Measurements from ENCODE around the gene GLIS1.

The GLIS1 gene

DNA sequence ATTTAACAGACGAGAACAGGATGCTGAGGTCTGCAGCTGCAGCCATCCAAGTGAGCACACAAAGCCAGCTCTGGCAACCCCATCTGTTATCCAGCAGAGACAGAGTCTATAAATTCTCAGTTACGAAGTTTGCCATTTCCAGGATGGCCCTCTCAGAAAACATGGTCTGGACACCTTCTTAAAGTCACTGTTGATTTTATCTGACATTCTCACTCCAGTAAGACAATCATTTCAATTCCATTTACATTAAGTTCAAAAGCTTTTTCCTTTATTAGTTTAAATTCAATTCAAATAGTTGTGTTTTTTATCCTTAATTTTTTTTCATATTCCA is 154.2 kb downstream of the GLIS1 start:
- in situ Hi-C loops (cut with MboI; ENCODE audit: low sequenced_read_pairs) = no loop called here

DNA sequence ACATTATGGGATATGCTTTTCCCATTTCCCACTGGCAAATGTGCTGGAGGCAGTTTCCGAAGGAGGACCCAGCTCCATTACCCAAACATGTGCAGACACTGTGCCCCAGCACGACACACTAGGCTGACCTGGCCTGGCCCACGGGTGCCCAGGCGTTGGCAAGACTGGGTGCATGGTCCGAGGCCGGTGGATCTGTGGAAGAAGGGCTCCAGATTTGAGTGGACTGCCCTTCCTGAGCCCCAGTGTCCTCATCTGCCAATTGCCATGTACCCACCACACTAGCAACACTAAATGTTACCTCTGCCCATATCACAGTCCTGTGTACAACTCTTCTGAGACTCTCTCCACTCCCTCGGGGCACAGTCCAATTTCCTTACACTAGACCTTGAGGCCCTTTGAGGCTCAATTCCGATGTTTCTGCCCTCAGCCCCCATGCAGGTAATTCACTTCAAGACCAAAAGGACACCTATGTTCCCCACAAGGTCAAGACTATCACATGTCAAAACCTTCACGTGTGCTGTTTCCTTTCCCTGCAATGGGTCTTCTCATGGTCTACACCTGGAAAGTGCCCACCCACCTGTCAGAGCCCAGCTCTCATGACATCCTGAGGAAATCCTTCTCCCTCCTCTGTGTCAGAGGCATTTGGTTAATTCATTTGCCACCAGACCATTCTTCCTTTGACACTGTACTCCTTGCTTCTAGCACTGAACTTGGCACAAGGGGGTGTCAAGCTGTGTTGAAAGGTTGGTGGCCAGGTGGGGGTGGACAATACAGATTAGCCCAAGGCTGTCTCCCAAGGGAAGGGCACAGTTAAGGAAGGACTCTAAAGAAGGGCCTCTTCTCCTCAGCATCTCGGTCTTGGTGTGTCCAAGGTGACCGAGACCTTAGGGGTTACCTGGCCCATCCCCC is 154.8 kb downstream of the GLIS1 start:
- in situ Hi-C loops (cut with MboI; ENCODE audit: low sequenced_read_pairs) = no loop called here

DNA sequence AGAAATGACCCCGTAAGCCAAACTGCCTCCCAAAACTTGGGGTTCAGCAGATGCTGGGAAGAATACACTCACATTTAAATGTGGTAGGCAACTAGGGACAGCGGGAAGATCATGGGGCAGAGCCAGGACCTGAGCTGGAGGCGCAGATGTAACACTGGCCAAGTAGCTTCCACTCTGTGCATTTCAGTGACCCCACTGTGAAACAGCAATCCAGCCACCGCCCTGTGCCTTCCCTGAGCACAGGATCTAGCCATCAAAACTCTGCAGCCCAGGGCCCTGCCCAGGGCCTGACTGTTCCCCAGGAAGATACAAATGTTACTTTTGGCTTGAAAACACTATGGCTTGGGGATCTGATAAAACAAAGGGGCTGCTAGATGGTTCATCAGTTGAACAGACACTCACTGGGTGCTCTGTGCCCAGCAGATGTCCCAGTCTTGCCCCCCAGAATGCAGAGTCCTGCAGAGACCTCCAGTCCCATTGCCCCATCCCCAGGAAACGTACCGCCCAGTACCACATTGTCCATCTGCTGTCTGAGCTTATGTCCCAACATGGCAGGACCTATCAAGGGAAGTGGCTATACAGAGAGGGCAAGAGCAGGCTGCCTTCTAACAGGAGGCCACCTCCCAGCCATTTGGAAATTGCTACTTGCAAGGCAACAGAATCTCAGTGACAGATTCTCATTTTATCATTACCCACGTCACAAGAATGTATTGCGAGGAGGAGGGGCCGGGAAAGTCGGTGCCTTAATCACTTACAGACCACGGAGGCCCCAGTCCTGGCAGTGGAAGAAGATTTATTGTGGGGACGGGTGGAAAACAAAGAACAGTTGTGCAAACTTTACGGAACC is 155.7 kb downstream of the GLIS1 start:
- in situ Hi-C loops (cut with MboI; ENCODE audit: low sequenced_read_pairs) = no loop called here

DNA sequence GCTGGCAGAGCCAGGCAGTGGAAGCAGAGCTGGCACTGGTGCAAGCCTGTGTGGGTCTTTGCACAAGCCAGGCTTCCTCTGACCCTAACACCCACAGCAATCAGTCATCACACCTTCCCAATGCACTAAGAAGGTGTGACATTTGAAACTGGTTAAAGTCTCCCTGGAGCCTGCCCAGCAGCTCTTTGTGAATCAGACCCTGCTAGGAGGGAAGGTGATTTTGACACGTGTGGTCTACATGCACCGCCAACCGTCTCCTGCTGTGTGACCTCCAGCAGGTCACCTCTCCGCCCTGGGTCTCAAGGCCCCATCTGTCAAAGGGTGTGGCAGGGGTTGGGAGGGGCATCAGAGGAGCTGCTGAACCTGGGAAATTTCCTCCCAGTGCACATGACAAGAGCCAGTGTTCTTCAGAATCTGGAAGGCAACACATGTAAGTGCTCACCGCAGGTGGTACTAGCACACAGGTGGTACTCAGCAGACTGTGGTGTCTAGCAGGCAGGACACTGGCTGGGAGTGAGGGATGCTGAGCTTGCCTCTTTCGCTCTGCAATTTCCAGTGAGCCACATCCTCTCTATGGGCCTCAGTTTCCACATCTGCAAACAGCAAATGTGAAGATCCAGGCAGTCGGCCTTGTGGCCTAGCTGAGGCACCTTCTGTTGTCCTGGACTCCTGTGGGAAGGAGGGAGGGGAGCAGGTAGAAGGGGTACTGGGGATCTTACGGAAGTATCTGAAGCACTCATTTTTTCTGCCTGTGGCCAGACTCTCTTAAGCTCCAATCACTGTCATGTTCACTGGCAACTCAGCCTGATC is 156.5 kb downstream of the GLIS1 start:
- in situ Hi-C loops (cut with MboI; ENCODE audit: low sequenced_read_pairs) = no loop called here

DNA sequence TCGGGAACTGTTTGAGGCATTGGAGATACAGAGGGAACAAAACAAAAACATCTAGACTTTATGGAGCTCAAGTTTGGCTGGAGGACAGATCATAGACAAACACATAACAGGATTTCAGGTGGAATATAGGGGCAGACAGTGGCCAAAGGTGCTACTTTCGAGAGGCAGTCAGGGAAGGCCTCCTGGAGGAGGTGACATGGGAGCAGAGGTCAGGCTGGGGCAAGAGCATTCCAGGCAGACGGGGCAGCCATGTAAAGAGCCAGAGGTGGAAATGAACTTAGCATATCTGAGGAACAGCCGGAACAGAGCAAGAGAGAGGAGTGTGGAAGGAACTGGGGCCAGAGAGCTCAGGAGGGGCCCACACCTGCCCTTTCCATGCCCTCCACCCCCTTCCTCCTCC is 157.5 kb downstream of the GLIS1 start:
- in situ Hi-C loops (cut with MboI; ENCODE audit: low sequenced_read_pairs) = no loop called here

DNA sequence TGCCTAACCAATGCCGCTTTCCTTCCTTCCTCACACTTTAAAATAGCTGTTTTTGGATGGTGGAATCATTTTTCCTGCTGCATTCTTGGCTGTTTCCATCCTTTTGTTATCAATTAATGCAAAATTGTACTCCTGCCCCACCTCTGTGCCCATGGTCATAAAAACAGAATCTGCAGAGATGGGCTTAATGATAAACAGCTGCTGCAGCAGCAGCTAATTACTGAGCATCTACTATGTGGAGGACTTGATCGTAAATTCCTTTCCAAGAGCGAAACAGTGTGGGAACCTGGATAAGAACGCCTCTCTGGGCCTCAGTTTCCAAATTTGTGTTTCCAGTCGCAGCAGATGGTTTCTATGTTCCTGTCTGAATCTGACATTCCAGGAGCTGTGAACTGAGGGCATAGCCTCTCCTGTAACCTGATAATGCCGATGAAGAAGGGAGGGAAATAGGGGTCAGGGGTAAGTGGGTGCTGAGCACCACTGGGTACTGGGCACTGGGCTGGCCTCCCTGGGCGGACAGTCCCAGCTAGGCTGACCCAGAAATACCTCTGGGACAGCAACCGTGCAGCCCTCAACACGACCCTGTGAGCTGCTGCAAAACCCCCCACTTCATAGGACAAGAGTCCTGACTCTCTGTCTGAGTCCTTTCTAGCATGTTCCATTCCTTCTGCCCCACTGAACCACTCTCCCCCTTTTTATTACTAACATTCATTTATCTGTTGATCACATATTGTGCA is 158.1 kb downstream of the GLIS1 start:
- in situ Hi-C loops (cut with MboI; ENCODE audit: low sequenced_read_pairs) = no loop called here

DNA sequence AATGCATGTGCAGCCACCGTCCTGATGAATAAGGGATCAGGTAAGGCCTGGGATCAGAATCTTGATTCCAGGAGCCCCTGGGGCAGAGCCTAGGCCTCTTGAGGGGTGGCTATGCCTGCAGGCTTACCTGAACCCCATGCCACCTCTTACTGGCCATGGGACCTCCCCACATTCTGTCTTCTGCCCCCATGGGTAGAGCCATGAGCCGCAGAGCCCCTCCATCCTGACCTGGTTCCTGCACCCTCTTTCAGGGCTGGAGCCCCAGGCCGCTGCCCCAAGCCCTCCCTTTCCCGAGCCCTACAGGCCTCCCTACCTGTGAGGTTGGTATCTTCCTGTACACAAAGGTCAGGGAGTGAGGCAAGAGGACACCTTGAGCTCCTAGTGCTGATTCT is 159.0 kb downstream of the GLIS1 start:
- in situ Hi-C loops (cut with MboI; ENCODE audit: low sequenced_read_pairs) = no loop called here

DNA sequence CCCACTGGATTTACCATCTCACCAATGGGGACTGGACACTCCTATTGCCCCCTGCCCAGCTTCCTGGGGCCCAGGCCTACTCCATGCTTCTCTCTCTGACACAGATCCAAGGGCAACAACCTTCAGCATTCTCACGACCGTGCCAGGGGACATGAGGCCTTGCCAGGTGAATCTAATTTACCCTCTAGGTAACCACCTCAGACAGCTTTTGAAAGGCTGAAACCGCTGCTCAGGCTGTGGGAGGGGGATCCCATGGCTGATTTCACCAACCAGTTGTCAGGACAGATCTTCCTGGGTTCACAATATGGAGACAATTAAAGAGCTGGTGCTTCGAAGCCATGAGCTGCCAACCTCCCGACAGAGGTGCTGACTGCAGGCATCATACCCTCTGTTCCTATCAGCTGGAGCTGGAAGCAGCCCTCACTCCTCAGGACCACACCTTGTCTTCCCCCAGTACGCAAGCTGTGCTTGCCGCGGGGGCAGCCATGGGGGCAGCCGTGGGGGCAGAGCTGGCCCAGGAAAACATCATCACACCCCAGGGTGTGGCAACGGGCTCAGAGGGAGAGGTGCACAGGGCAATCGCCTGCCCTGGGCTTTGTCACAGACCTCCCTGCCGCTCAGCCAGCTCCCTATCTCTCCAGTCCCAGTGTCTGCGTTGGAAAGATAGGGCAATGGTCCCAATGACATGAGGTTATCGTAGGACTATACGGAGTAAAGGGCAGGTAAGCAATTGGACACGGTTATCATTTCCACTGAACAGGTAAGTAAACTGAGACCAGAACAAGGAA is 159.5 kb downstream of the GLIS1 start:
- in situ Hi-C loops (cut with MboI; ENCODE audit: low sequenced_read_pairs) = no loop called here

DNA sequence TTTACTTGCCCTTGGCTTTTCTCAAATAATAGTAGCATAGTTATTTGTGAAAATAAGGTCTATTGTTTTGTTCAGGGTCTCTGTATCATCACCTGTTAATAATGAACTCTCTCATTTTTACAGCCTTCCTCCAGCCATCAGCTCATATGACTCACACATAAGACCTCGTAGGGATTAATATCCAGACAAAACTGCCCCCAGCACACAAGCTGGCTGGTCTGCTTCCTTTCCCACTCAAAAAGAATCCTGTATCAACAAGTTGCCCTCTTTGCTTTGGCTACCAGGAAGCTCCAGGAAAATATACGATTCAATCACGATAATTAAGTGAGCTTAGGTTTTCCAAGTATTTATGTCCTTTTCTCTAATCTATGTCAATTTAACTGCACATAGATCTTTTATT is 160.6 kb downstream of the GLIS1 start:
- in situ Hi-C loops (cut with MboI; ENCODE audit: low sequenced_read_pairs) = no loop called here

DNA sequence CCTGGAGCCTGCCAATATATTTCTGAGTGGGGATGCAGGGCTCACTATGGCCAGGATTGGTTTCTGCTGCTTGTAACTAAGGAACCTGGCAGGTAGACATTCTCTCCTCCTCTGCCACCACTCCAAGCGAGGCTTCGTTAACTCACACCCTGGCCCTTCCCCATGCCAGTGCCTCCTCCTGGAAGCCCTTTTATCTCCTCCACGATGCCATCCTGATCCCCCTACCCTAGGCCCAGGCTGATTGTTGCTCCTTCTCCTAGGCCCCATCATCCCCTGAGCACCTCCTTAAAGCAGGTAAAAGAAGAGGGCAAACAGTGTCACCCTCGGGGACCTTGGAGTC is 161.2 kb downstream of the GLIS1 start:
- in situ Hi-C loops (cut with MboI; ENCODE audit: low sequenced_read_pairs) = no loop called here

DNA sequence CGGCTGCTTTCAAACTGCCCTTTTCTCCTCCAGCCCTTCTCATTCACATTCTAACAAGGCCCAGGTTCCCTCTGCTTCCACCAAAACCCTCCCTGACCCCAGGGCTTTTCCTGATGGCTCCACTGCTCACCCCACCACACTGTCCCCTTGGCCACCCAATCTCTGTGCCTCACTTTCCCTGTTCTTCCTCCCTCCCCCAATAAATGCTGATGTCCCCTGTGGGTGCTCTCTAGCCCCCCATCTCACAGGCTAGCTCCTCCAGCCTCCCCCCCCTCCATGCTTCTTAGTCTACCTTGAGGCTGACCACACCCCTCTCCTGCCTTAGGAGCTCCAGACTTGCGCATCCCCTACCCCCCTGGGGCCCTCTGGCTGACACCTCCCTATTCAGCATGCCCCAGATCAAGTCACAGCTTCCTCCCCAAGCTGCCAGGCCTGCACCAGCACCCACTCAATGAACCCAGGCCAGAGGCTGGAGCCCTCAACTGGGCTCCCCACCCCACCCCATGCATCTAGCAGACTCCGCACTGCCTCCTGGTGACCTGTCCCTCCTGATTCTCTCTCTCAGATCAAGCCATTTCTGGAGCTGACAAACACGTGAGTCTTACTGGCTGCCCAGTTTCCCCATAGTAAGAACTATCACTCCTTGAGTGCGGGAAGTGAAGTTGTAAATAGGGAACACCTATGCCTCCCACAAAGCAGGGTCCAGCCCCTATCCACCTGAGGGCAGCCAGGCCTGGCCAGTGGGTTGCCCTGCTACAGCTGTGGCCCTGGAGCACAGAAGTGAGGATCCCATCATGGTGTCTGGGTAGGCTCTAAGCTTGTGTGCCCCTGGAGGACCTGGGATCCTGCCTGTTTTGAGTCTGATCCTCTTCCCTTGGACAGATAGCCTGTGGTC is 161.9 kb downstream of the GLIS1 start:
- in situ Hi-C loops (cut with MboI; ENCODE audit: low sequenced_read_pairs) = no loop called here

DNA sequence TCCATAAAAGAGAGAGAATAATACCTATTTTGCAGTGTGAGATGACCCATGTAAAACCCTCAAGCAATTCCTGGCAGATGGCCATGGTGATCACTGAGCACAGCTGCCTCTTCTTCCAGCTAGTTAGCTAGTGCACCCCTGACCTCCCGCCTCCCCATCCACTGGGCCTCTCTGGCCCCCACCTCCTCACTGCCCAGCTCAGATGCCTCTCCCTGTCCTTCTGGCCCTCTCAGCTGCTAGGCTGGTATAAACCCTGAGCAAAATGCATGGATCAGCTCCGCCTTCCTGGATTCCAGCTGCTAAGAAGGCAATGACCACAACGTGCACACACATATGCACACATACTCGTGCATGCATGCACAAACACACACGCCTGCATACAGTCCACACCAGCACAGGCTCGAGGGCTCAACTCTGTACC is 162.6 kb downstream of the GLIS1 start:
- in situ Hi-C loops (cut with MboI; ENCODE audit: low sequenced_read_pairs) = no loop called here

DNA sequence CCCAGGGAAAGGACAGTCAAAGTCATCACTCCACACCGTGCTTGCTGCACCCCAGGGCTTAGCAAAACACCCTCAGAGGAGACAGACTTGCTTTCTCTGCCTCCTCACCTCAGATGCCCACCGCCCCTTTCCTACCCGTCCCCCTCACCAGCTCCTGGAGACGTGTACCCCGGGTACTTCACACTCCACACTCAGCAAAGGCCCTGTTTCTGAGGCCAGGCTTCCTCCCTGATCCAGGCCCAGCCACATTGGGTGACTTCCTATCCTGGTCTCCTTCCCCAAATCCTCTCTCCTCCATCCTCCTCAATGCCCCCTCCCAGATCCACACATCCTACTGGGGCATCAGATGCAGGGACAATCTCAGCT is 163.0 kb downstream of the GLIS1 start:
- in situ Hi-C loops (cut with MboI; ENCODE audit: low sequenced_read_pairs) = no loop called here

DNA sequence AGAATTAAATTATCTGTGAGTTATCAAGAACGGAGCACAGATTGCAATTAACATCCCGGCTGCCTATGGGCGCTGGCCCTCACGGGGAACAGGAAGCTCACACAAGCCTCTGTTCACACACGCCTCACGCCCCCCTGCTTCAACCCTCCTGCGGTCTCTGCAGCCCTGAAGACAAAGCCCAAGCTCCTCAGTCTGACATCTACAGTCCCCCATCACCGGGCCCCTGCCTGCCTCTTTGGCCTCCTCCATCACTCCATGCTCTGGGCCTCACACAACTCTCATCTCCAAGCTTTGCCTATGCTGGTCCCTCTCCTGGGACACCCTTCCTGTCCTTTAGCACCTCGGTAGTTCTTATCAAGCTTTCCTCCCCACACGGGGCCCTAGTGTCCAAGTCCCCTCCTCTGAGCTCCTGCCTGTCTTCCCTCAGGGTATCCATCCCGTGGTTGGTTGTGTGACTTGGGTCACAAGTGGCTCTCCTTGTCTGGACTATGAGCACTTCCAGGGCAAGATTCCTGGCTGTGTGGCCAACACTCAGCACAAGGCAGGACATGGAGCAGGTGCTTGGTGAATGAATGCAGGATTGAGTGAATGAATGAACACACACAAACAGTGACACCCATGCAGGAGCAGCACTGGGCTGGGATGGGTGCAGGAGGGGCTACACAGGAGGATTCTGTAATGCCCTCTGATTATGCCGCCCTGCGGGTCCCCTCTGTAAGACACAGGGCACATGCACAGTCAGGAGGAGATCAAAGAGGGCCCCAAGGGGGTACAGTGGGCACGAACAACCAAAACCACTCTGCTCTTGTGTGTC is 163.6 kb downstream of the GLIS1 start:
- in situ Hi-C loops (cut with MboI; ENCODE audit: low sequenced_read_pairs) = no loop called here

DNA sequence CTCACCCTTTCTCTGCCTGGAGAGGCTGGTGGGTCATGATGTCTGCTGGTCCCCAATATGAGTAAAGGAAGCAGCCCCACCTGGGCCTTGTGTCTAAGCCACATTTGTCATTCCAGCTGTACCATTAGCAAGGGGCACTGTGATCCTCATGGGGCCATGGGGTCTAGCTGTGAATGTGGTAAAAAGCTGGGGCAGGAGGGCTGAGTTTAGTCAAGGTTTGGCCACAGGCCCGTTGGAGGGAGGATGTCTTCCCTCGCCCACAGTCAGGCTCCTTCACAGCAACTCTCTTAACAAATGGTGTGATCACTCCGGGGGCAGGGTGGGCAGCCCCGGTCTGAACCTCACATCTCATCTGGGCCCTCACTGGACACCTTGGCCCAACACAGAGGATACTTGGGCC is 164.3 kb downstream of the GLIS1 start:
- in situ Hi-C loops (cut with MboI; ENCODE audit: low sequenced_read_pairs) = no loop called here

DNA sequence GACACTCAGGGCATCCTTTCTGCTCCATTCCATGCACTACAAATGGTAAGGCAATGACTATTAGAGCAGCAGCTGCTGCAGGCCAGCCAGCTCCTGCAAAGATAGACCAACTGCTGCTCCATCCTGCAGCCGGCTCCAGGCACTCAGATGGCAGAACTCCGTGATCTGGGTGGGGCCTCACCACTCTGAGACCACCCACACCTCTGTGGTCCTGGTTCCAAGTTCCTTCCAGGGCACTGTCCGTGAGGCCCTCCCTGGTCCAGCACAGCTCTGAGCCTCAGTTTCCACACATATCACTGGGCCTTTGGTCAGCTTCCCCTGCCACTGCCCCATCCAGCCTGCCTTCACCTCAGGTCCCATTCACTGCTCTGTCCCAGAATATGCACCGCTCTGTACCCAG is 165.0 kb downstream of the GLIS1 start:
- in situ Hi-C loops (cut with MboI; ENCODE audit: low sequenced_read_pairs) = no loop called here

DNA sequence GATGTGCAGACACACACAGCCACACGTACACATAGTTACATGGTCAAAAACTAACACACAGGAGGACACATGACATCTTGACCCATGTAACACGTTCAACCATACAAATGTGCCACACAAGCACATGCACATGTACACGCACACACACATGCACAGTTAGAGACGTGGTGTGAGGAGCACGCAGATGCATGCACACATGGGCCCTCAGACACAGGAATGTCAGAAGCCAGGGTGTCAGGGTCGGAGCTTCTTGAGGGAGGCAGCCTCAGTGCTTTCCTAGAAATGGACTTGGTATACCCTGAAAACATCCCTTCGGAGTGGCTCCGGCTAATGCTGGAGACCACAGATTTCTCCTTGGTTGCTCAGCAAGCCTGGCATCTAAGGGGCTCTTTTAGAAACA is 165.4 kb downstream of the GLIS1 start:
- in situ Hi-C loops (cut with MboI; ENCODE audit: low sequenced_read_pairs) = no loop called here

DNA sequence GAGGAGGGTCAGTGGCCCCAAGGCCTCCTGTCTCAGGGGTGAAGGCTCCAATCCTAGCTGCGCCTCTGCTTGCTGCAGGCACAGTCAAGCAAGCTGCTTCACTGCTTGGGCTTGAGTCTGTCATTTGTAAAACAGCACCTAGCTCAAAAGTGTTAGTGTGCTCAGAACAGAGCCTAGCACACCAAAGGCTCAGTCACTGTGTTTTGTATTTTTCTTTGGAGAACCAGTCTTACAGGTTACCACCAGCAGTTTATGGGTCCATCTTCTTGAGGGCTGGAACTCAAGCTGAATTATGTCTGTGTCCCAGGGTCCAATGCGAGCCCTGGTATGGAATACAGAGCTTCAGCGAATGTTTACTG is 166.2 kb downstream of the GLIS1 start:
- in situ Hi-C loops (cut with MboI; ENCODE audit: low sequenced_read_pairs) = no loop called here
